Amniotic epithelial cell (primary cell): ENCODE measurements around the gene DNAJC7.
A peak's percentile ranks its signal among the peaks of the same experiment; 100 is the strongest.
"Not testable (repeated sequence)": the region's sequence is repeated elsewhere in the genome, so short reads cannot be mapped to it uniquely, and the experiment has no call there.

Experiments used
- DNase-seq: peaks from one replicate; pipeline ENCODE4 v3.0.0-alpha.2; 2010; ENCODE audit warnings: low read depth

The DNAJC7 gene

GRCh38 chr17:41957031-41957868 lies 60.0 kb downstream of the DNAJC7 start:
- DNase-seq, result peak; percentile 76

- DNase-seq, result peak; percentile 25
Observed at GRCh38 chr17:41956522-41956921, 60.7 kb downstream of the DNAJC7 start.

GRCh38 chr17:41948762-41949460 lies 68.3 kb downstream of the DNAJC7 start:
- DNase-seq, result no peak

- DNase-seq, result no peak
Observed at GRCh38 chr17:41944943-41945342, 72.3 kb downstream of the DNAJC7 start.

- DNase-seq, result no peak
Observed at GRCh38 chr17:41943492-41943891, 73.7 kb downstream of the DNAJC7 start.

GRCh38 chr17:41942626-41943373 lies 74.4 kb downstream of the DNAJC7 start:
- no peak for DNase-seq

- no peak for DNase-seq
Observed at GRCh38 chr17:41941168-41941567, 76.1 kb downstream of the DNAJC7 start.

GRCh38 chr17:41939693-41940090 lies 77.5 kb downstream of the DNAJC7 start:
- DNase-seq, result no peak

- no peak for DNase-seq
Observed at GRCh38 chr17:41939044-41939692, 78.1 kb downstream of the DNAJC7 start.

- no peak for DNase-seq
Observed at GRCh38 chr17:41937970-41938954, 79.0 kb downstream of the DNAJC7 start.

GRCh38 chr17:41935641-41936040 lies 81.6 kb downstream of the DNAJC7 start:
- no peak for DNase-seq

- no peak for DNase-seq
Observed at GRCh38 chr17:41932816-41933389, 84.3 kb downstream of the DNAJC7 start.

- not testable (repeated sequence) for DNase-seq
Observed at GRCh38 chr17:41931715-41932114, 85.5 kb downstream of the DNAJC7 start.

- DNase-seq, result not testable (repeated sequence)
Observed at GRCh38 chr17:41930833-41931156, 86.4 kb downstream of the DNAJC7 start.

- peak; percentile 98 for DNase-seq
Observed at GRCh38 chr17:41930009-41930832, 87.0 kb downstream of the DNAJC7 start, which contains the start of gene ODAD4. Gene ODAD4 (plus strand): TSS chr17:41930617. CDS start chr17:41930724, 107 bp downstream.

- no peak for DNase-seq
Observed at GRCh38 chr17:41928693-41929251, 88.5 kb downstream of the DNAJC7 start.
